Heart left ventricle (tissue), 13 donors: ENCODE measurements around the gene HES1.

Experiments used
- POLR2A ChIP-seq, 2 donors: fragments of 450-650 bp; IDR thresholded peaks; one replicate each; pipeline ENCODE4 v1.6.1; 2017; ENCODE audit warnings: antibody characterized with exemption in 2 of 2, mild to moderate bottlenecking in 2 of 2, moderate library complexity in 2 of 2
- TF ChIP-seq, protein P1 (sequence below), 12 donors: fragments of 200-600 bp; sonication (generic) in 4 of 12; IDR thresholded peaks; one replicate each; pipeline versions ENCODE4 v1.5.0 to v1.8.0; 2018 to 2022; ENCODE audit warnings: antibody characterized with exemption in 12 of 12, mild to moderate bottlenecking in 5 of 12
- donor health status: ischemic (EF 13 %, LVEDD 7.1; RV severe dilation, severe dysfunction).
- donor health status: DM: no; HTN: yes; CAD: no.
- donor health status: DM: no; HTN: no; CAD: no.
- donor health status: ischemic (EF 25% LVEDD 6.9; RV normal size, moderate dysfunction).
- donor health status: ischemic (EF 25% LVEDD 5.7; RV mildly dilated, moderate dysfunction).
- donor health status: ischemic (EF 35%, LVEDD 5.7; RV mildly dilated, moderate dysfunction).
- donor health status: nonischemic (EF 11% LVEDD 7.7; RV severe dilation, severe dysfunction).
- donor health status: DM: yes; HTN: yes; CAD: no.
- donor health status: PGD.
- donor health status: ischemic (EF 29% LVEDD 5.4; RV normal size, mild dysfunction).
- donor health status: nonischemic (EF 23%, LVEDD 6.1; RV moderate dilation, normal function).

- no peak for TF ChIP-seq POLR2A (IDR thresholded peaks at IDR 0.05)
- TF ChIP-seq, protein P1, sequence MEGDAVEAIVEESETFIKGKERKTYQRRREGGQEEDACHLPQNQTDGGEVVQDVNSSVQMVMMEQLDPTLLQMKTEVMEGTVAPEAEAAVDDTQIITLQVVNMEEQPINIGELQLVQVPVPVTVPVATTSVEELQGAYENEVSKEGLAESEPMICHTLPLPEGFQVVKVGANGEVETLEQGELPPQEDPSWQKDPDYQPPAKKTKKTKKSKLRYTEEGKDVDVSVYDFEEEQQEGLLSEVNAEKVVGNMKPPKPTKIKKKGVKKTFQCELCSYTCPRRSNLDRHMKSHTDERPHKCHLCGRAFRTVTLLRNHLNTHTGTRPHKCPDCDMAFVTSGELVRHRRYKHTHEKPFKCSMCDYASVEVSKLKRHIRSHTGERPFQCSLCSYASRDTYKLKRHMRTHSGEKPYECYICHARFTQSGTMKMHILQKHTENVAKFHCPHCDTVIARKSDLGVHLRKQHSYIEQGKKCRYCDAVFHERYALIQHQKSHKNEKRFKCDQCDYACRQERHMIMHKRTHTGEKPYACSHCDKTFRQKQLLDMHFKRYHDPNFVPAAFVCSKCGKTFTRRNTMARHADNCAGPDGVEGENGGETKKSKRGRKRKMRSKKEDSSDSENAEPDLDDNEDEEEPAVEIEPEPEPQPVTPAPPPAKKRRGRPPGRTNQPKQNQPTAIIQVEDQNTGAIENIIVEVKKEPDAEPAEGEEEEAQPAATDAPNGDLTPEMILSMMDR (IDR thresholded peaks at IDR 0.05), result no peak
Measured at GRCh38 chr3:194135516-194135805, 487 bp upstream of the HES1 start.
